Activated naive CD8-positive, alpha-beta T cell treated with anti-CD3 and anti-CD28 coated beads, Interleukin-2, amount 10 ng/mL, durations not matched to agents 7 days and 5 days (primary cell): ENCODE measurements around the gene TCF3. TPM values are rescaled to one million over a fixed set of nuclear protein-coding genes. Genes with fewer than 3 reads are reported as not detected.
"Not testable (repeated sequence)": the region's sequence is repeated elsewhere in the genome, so short reads cannot be mapped to it uniquely, and the experiment has no call there.

Experiments
- ATAC-seq: fragments of 150-1000 bp; cut with Tn5 transposase; one replicate; pipeline ENCODE4 v1.10.0; 2021; ENCODE audit warnings: low read depth, moderate library complexity
- POLR2A ChIA-PET: fragments of 350-600 bp; sonication (Branson Sonifier 250); formaldehyde crosslinking; loops from one replicate; lab custom pipeline; 2021; ENCODE audit warnings: antibody characterized with exemption; lab: Charles Lee
- DNase-seq: peaks from one replicate; pipeline ENCODE4 v3.0.0; 2021
- H3K27ac Mint-ChIP-seq: one replicate; pipeline ENCODE4 v1.8.0; 2022; ENCODE audit warnings: mild to moderate bottlenecking, mixed read lengths
- H3K27me3 Mint-ChIP-seq: one replicate; pipeline ENCODE4 v1.8.0; 2022; ENCODE audit warnings: mild to moderate bottlenecking, moderate library complexity, mixed read lengths
- H3K36me3 Mint-ChIP-seq: one replicate; pipeline ENCODE4 v1.8.0; 2021; ENCODE audit warnings: mild to moderate bottlenecking, mixed read lengths
- H3K4me1 Mint-ChIP-seq: one replicate; pipeline ENCODE4 v1.8.0; 2021; ENCODE audit warnings: mixed read lengths
- H3K4me3 Mint-ChIP-seq: one replicate; pipeline ENCODE4 v1.8.0; 2022; ENCODE audit warnings: mild to moderate bottlenecking, moderate library complexity, mixed read lengths
- H3K9me3 Mint-ChIP-seq: one replicate; pipeline ENCODE4 v1.8.0; 2021; ENCODE audit warnings: mixed read lengths
- total RNA-seq, 2 experiments: library from RNA; stranded (reverse); gene quantifications; one replicate each; pipeline ENCODE4 v1.2.3, GENCODE V29; 2021

Gene TCF3
- total RNA-seq, result 100 to 1,000 TPM; 102 to 109 TPM

GRCh38 chr19:1652471-1653299 lies at the start of gene TCF3:
Gene TCF3 (minus strand): TSS chr19:1652615. CDS start chr19:1650248, 2,367 bp downstream.
- Mint-ChIP-seq H3K36me3 (peaks cover 2% of the 10 kb centered on the region), H3K27ac (peak within 1 kb of the TSS; percentile 95), H3K4me3 (peak within 1 kb of the TSS; percentile 83), H3K4me1 (peaks cover 11% of the 10 kb centered on the region), H3K27me3 (peaks cover 2% of the 10 kb centered on the region), H3K9me3 (no peaks in the 10 kb centered on the region)
- DNase-seq (peak; percentile 99), ATAC-seq (peak; percentile 87)
- POLR2A ChIA-PET, result interaction anchor here (0.7 to 2.6 kb wide), 9 partner anchors 9 to 384 kb away, joined by 3 to 12 read pairs (median 7); partner anchors contain the start of genes MBD3 and UQCR11

- H3K4me1 Mint-ChIP-seq, result peaks cover 10% of the 10 kb centered on the region
- H3K9me3 Mint-ChIP-seq, result peaks cover 4% of the 10 kb centered on the region
- no peak for DNase-seq
- peaks cover 28% of the 10 kb centered on the region for H3K27me3 Mint-ChIP-seq
- POLR2A ChIA-PET, result no interaction called here
- ATAC-seq, result peak; percentile 36
- H3K27ac Mint-ChIP-seq, result no peak overlapping the region
- H3K36me3 Mint-ChIP-seq, result no peaks in the 10 kb centered on the region
- peak overlapping the region; percentile 1 for H3K4me3 Mint-ChIP-seq
These were observed 48.6 kb upstream of the TCF3 start for GRCh38 chr19:1700733-1701663.

- POLR2A ChIA-PET, result no interaction called here
- no peaks in the 10 kb centered on the region for H3K36me3 Mint-ChIP-seq
- H3K4me3 Mint-ChIP-seq, result no peak overlapping the region
- peaks cover 28% of the 10 kb centered on the region for H3K27me3 Mint-ChIP-seq
- H3K4me1 Mint-ChIP-seq, result peaks cover 10% of the 10 kb centered on the region
- H3K9me3 Mint-ChIP-seq, result peaks cover 9% of the 10 kb centered on the region
- no peak for ATAC-seq
- no peak for DNase-seq
- no peak overlapping the region for H3K27ac Mint-ChIP-seq
These were observed 47.8 kb upstream of the TCF3 start for GRCh38 chr19:1699998-1700732.

GRCh38 chr19:1699386-1699785 lies 47.0 kb upstream of the TCF3 start:
- H3K4me1 Mint-ChIP-seq, result peaks cover 10% of the 10 kb centered on the region
- POLR2A ChIA-PET, result no interaction called here
- no peak for ATAC-seq
- no peak for DNase-seq
- H3K4me3 Mint-ChIP-seq, result no peak overlapping the region
- no peak overlapping the region for H3K27ac Mint-ChIP-seq
- no peaks in the 10 kb centered on the region for H3K36me3 Mint-ChIP-seq
- peaks cover 27% of the 10 kb centered on the region for H3K27me3 Mint-ChIP-seq
- H3K9me3 Mint-ChIP-seq, result peaks cover 13% of the 10 kb centered on the region

- POLR2A ChIA-PET, result no interaction called here
- H3K36me3 Mint-ChIP-seq, result no peaks in the 10 kb centered on the region
- H3K27ac Mint-ChIP-seq, result no peak overlapping the region
- H3K4me3 Mint-ChIP-seq, result no peak overlapping the region
- H3K4me1 Mint-ChIP-seq, result peaks cover 10% of the 10 kb centered on the region
- no peak for ATAC-seq
- H3K9me3 Mint-ChIP-seq, result peaks cover 14% of the 10 kb centered on the region
- DNase-seq, result no peak
- peaks cover 28% of the 10 kb centered on the region for H3K27me3 Mint-ChIP-seq
These were observed 46.2 kb upstream of the TCF3 start for GRCh38 chr19:1698636-1699035.

- DNase-seq, ATAC-seq, POLR2A ChIA-PET, H3K36me3 Mint-ChIP-seq, H3K4me3 Mint-ChIP-seq, H3K4me1 Mint-ChIP-seq, H3K27ac Mint-ChIP-seq: not testable (repeated sequence)
- Mint-ChIP-seq H3K27me3 (peaks cover 15% of the 10 kb centered on the region), H3K9me3 (peaks cover 14% of the 10 kb centered on the region)
These were observed 43.1 kb upstream of the TCF3 start for GRCh38 chr19:1695481-1695880.

GRCh38 chr19:1691589-1692290 lies 39.3 kb upstream of the TCF3 start:
- no peak for ATAC-seq
- POLR2A ChIA-PET, result no interaction called here
- peaks cover 14% of the 10 kb centered on the region for H3K9me3 Mint-ChIP-seq

GRCh38 chr19:1690699-1691307 lies 38.4 kb upstream of the TCF3 start:
- no peaks in the 10 kb centered on the region for H3K36me3 Mint-ChIP-seq
- ATAC-seq (no peak), DNase-seq (peak; percentile 74)
- H3K27ac Mint-ChIP-seq, result no peak overlapping the region
- H3K27me3 Mint-ChIP-seq, result peaks cover 22% of the 10 kb centered on the region
- POLR2A ChIA-PET, result no interaction called here
- no peaks in the 10 kb centered on the region for H3K4me1 Mint-ChIP-seq
- H3K4me3 Mint-ChIP-seq, result no peak overlapping the region
- peaks cover 12% of the 10 kb centered on the region for H3K9me3 Mint-ChIP-seq

More at GRCh38 chr19:1691589-1692290, 39.3 kb upstream of the TCF3 start:
- Mint-ChIP-seq H3K4me1 (no peaks in the 10 kb centered on the region), H3K27me3 (peaks cover 22% of the 10 kb centered on the region), H3K4me3 (no peak overlapping the region), H3K27ac (no peak overlapping the region), H3K36me3 (no peaks in the 10 kb centered on the region)
- DNase-seq, result no peak

GRCh38 chr19:1685785-1686184 lies 33.4 kb upstream of the TCF3 start:
- not testable (repeated sequence) for H3K27ac Mint-ChIP-seq

GRCh38 chr19:1685046-1685445 lies 32.6 kb upstream of the TCF3 start:
- H3K4me1 Mint-ChIP-seq, result no peaks in the 10 kb centered on the region
- no peaks in the 10 kb centered on the region for H3K9me3 Mint-ChIP-seq
- H3K4me3 Mint-ChIP-seq, result no peak overlapping the region
- ATAC-seq (no peak), DNase-seq (no peak)
- no peak overlapping the region for H3K27ac Mint-ChIP-seq
- no peaks in the 10 kb centered on the region for H3K36me3 Mint-ChIP-seq
- POLR2A ChIA-PET, result no interaction called here
- peaks cover 15% of the 10 kb centered on the region for H3K27me3 Mint-ChIP-seq

More at GRCh38 chr19:1685785-1686184, 33.4 kb upstream of the TCF3 start:
- DNase-seq, H3K4me3 Mint-ChIP-seq, POLR2A ChIA-PET, H3K36me3 Mint-ChIP-seq, H3K4me1 Mint-ChIP-seq, H3K9me3 Mint-ChIP-seq, ATAC-seq: not testable (repeated sequence)
- peaks cover 15% of the 10 kb centered on the region for H3K27me3 Mint-ChIP-seq

GRCh38 chr19:1684573-1684912 lies 32.1 kb upstream of the TCF3 start:
- Mint-ChIP-seq H3K4me3 (no peak overlapping the region), H3K27ac (no peak overlapping the region), H3K27me3 (peaks cover 15% of the 10 kb centered on the region)

GRCh38 chr19:1683869-1684572 lies 31.6 kb upstream of the TCF3 start:
- no peak for DNase-seq
- POLR2A ChIA-PET, result interaction anchor here (0.6 kb wide), 1 partner anchor 58 kb away, joined by 4 read pairs; no protein-coding TSS in a partner anchor
- Mint-ChIP-seq H3K27ac (no peak overlapping the region), H3K27me3 (peaks cover 15% of the 10 kb centered on the region), H3K36me3 (no peaks in the 10 kb centered on the region), H3K4me1 (no peaks in the 10 kb centered on the region), H3K9me3 (no peaks in the 10 kb centered on the region), H3K4me3 (no peak overlapping the region)
- no peak for ATAC-seq

More at GRCh38 chr19:1684573-1684912, 32.1 kb upstream of the TCF3 start:
- Mint-ChIP-seq H3K36me3 (no peaks in the 10 kb centered on the region), H3K9me3 (no peaks in the 10 kb centered on the region), H3K4me1 (no peaks in the 10 kb centered on the region)
- ATAC-seq, result no peak
- POLR2A ChIA-PET, result no interaction called here
- no peak for DNase-seq
